Myometrial cell (primary cell): ENCODE results near the gene PLOD2. TPM values are rescaled to one million over a fixed set of nuclear protein-coding genes. Genes with fewer than 3 reads are reported as not detected.

ENCODE experiments used
- total RNA-seq: library from RNA; depleted of rRNA; stranded (reverse); fragments of >200 nt; gene quantifications from 2 replicates; pipeline ENCODE4 v1.2.3, GENCODE V29; 2015

Gene PLOD2
- 130 and 185 TPM in 2 replicates for total RNA-seq

DNA sequence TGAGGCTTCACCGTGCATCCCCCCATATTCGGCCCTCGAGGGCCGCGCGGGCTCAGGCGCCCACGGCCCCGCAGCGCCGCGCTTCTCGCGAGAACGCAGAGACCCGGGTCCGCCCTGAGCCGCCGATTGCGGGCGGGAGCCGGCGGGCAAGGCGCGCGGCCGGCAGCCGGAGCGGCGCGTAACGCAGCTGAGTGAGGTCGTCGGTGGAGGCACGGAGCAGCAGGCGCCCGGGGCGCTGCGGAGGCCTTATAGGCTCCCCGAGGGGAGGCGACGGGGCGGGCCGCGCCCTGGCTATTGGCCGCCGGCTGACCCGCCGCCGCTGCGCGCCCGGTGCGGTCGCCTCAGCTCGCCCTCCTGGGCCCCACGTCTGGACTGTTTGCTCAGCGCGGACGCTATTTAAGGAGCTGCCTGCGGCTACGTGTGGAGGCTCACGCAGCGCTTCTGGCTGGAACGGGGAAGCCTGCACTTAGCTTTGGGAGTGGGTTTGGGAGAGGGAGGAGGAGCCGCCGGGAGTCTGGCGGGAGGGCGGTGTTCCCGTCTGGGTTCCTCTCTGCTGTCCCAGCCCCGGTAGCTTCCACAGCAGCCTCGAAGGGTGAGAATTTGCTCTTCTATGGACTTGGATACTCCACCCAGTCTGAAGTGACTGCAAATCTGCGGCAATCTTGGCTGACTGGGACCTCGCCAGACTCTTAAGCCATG is at the start of gene PLOD2:
Gene PLOD2, minus strand, starts transcription at position 221 of the 699 bp plus-strand sequence. Its CDS starts 195 bp downstream, at position 26.

Other genes starting within 250 kb of the PLOD2 start
- 19.6 and 22.5 TPM in 2 replicates for gene PLSCR4, start 89.9 kb upstream of the PLOD2 start, total RNA-seq